Epithelial cell of umbilical artery (primary cell): ENCODE measurements around the gene EEIG1. TPM values are rescaled to one million over a fixed set of nuclear protein-coding genes. Genes with fewer than 3 reads are reported as not detected.

Experiments
- total RNA-seq: library from RNA; depleted of rRNA; stranded (reverse); fragments of >200 nt; gene quantifications from 2 replicates; pipeline ENCODE4 v1.2.3, GENCODE V29; 2014

Gene EEIG1
- 0.97 and 1.4 TPM in 2 replicates for total RNA-seq

GRCh38 chr9:127980706-127981558 is at the start of gene EEIG1:
Gene EEIG1 (minus strand): TSS chr9:127980989. CDS start chr9:127980137, 852 bp downstream.

GRCh38 chr9:127937388-127938297 is 43.1 kb downstream of the EEIG1 start, which contains the start of gene DPM2:
Gene DPM2 (minus strand): TSS chr9:127937854. CDS start chr9:127937820, 34 bp downstream.

Other genes with a start within 250 kb of the EEIG1 start
- 7.3 and 8.8 TPM in 2 replicates for gene TOR2A, start 245.7 kb downstream of the EEIG1 start, total RNA-seq
- 40.4 and 57.2 TPM in 2 replicates for gene SH2D3C, start 202.3 kb downstream of the EEIG1 start, total RNA-seq
- gene CDK9, start 195.0 kb downstream of the EEIG1 start, total RNA-seq: 124 and 162 TPM in 2 replicates
- 73.7 and 110 TPM in 2 replicates for gene FPGS, start 178.1 kb downstream of the EEIG1 start, total RNA-seq
- 12.6 and 38.3 TPM in 2 replicates for gene ENG, start 126.3 kb downstream of the EEIG1 start, total RNA-seq
- gene AK1, start 103.3 kb downstream of the EEIG1 start, total RNA-seq: 30.1 and 43.5 TPM in 2 replicates
- 23.4 and 32.2 TPM in 2 replicates for gene ST6GALNAC6, start 81.4 kb downstream of the EEIG1 start, total RNA-seq
- 38.3 and 53.8 TPM in 2 replicates for gene ST6GALNAC4, start 63.9 kb downstream of the EEIG1 start, total RNA-seq
- 0.65 and 0.91 TPM in 2 replicates for gene PIP5KL1, start 50.2 kb downstream of the EEIG1 start, total RNA-seq
- gene DPM2, start 43.1 kb downstream of the EEIG1 start, total RNA-seq: 5.9 and 8.8 TPM in 2 replicates
- 7.6 and 9.4 TPM in 2 replicates for gene NAIF1, start 86.3 kb upstream of the EEIG1 start, total RNA-seq
- 15.9 and 20.1 TPM in 2 replicates for gene SLC25A25, start 87.2 kb upstream of the EEIG1 start, total RNA-seq
- 75.1 and 88.7 TPM in 2 replicates for gene PTGES2, start 146.7 kb upstream of the EEIG1 start, total RNA-seq
- not detected in 2 replicates for gene LCN2, start 168.5 kb upstream of the EEIG1 start, total RNA-seq
- gene BBLN, start 179.3 kb upstream of the EEIG1 start, total RNA-seq: 22.5 and 40.3 TPM in 2 replicates
- gene CIZ1, start 210.6 kb upstream of the EEIG1 start, total RNA-seq: 12.3 and 15.7 TPM in 2 replicates
- 0.46 and 0.97 TPM in 2 replicates for gene DNM1, start 222.4 kb upstream of the EEIG1 start, total RNA-seq